Chondrocyte (in vitro differentiated cells): ENCODE data around the gene ACBD6. TPM values are rescaled to one million over a fixed set of nuclear protein-coding genes. Genes with fewer than 3 reads are reported as not detected.

ENCODE experiments used
- DNase-seq: peaks from one replicate; pipeline ENCODE4 v3.0.0; 2021; ENCODE audit warnings: mixed read lengths, low spot score
- H3K27ac Mint-ChIP-seq: one replicate; pipeline ENCODE4 v1.8.0; 2021; ENCODE audit warnings: mild to moderate bottlenecking, moderate library complexity, mixed read lengths; ENCODE audit not compliant: unreplicated experiment
- H3K27me3 Mint-ChIP-seq: 2 replicates; pipeline ENCODE4 v1.8.0; 2021; ENCODE audit warnings: low read depth, mixed read lengths
- H3K36me3 Mint-ChIP-seq: 2 replicates; pipeline ENCODE4 v1.8.0; 2021; ENCODE audit warnings: low read depth, mixed read lengths
- H3K4me1 Mint-ChIP-seq: 2 replicates; pipeline ENCODE4 v1.8.0; 2021; ENCODE audit warnings: low read depth, mild to moderate bottlenecking, mixed read lengths
- H3K4me3 Mint-ChIP-seq: one replicate; pipeline ENCODE4 v1.8.0; 2021; ENCODE audit warnings: mild to moderate bottlenecking, moderate library complexity, mixed read lengths; ENCODE audit not compliant: unreplicated experiment
- H3K9me3 Mint-ChIP-seq: 2 replicates; pipeline ENCODE4 v1.8.0; 2021; ENCODE audit warnings: low read depth, mixed read lengths
- CTCF ChIP-seq: fragments of 200-600 bp; sonication (generic); IDR thresholded peaks from 2 replicates; pipeline ENCODE4 v1.5.0; 2021; ENCODE audit warnings: antibody characterized with exemption, mild to moderate bottlenecking, moderate library complexity
- total RNA-seq: library from RNA; stranded (reverse); gene quantifications from 3 replicates; pipeline ENCODE4 v1.2.1, GENCODE V29; 2021

ACBD6 gene
- total RNA-seq, 1 donor from 2014 or later, result 43.4 TPM

- no peak overlapping the region for H3K4me3 Mint-ChIP-seq
- H3K27me3 Mint-ChIP-seq, result no peaks in the 10 kb centered on the region
- H3K4me1 Mint-ChIP-seq, result no peaks in the 10 kb centered on the region
- TF ChIP-seq CTCF, result no peak
- peaks cover 9% of the 10 kb centered on the region for H3K36me3 Mint-ChIP-seq
- DNase-seq, result no peak
- H3K27ac Mint-ChIP-seq, result no peak overlapping the region
- H3K9me3 Mint-ChIP-seq, result no peaks in the 10 kb centered on the region
These were observed 228.2 kb downstream of the ACBD6 start for GRCh38 chr1:180274221-180274620.

GRCh38 chr1:180273066-180273465 lies 229.3 kb downstream of the ACBD6 start:
- no peaks in the 10 kb centered on the region for H3K9me3 Mint-ChIP-seq
- TF ChIP-seq CTCF, result no peak
- H3K4me1 Mint-ChIP-seq, result no peaks in the 10 kb centered on the region
- no peak overlapping the region for H3K27ac Mint-ChIP-seq
- H3K36me3 Mint-ChIP-seq, result peaks cover 9% of the 10 kb centered on the region
- H3K27me3 Mint-ChIP-seq, result no peaks in the 10 kb centered on the region
- no peak overlapping the region for H3K4me3 Mint-ChIP-seq
- no peak for DNase-seq

GRCh38 chr1:180272395-180272794 lies 230.0 kb downstream of the ACBD6 start:
- Mint-ChIP-seq H3K9me3 (no peaks in the 10 kb centered on the region), H3K27me3 (no peaks in the 10 kb centered on the region), H3K4me3 (no peak overlapping the region), H3K27ac (no peak overlapping the region), H3K4me1 (no peaks in the 10 kb centered on the region), H3K36me3 (peaks cover 5% of the 10 kb centered on the region)
- no peak for TF ChIP-seq CTCF
- DNase-seq, result no peak

GRCh38 chr1:180271272-180272255 lies 230.8 kb downstream of the ACBD6 start:
- peaks cover 5% of the 10 kb centered on the region for H3K36me3 Mint-ChIP-seq
- DNase-seq, result peak; percentile 81
- H3K4me1 Mint-ChIP-seq, result no peaks in the 10 kb centered on the region
- TF ChIP-seq CTCF, result no peak
- H3K27me3 Mint-ChIP-seq, result no peaks in the 10 kb centered on the region
- no peaks in the 10 kb centered on the region for H3K9me3 Mint-ChIP-seq
- H3K27ac Mint-ChIP-seq, result peak overlapping the region; percentile 54
- H3K4me3 Mint-ChIP-seq, result no peak overlapping the region

- Mint-ChIP-seq H3K36me3 (peaks cover 5% of the 10 kb centered on the region), H3K27me3 (no peaks in the 10 kb centered on the region), H3K9me3 (no peaks in the 10 kb centered on the region), H3K4me1 (no peaks in the 10 kb centered on the region), H3K4me3 (no peak overlapping the region), H3K27ac (no peak overlapping the region)
- peak; percentile 48 for DNase-seq
- TF ChIP-seq CTCF, result no peak
These were observed 231.7 kb downstream of the ACBD6 start for GRCh38 chr1:180270530-180271271.
